Right ventricle myocardium inferior (tissue), 1 donor: Measurements from ENCODE around the gene CA12. TPM values are rescaled to one million over a fixed set of nuclear protein-coding genes. Genes with fewer than 3 reads are reported as not detected.

Experiments
- ATAC-seq: fragments of 200-7000 bp; cut with Tn5 transposase; one replicate; pipeline ENCODE4 v1.9.1; 2020; ENCODE audit warnings: mild to moderate bottlenecking, moderate library complexity
- DNase-seq: peaks from one replicate; pipeline ENCODE4 v3.0.0; 2021; ENCODE audit errors: missing footprints
- intact Hi-C: fragments of 100-400 bp; cut with DNase I; formaldehyde crosslinking; loops from one replicate; pipeline ENCODE4 v1.11.0; 2022
- total RNA-seq: library from RNA; stranded (reverse); fragmentation: NEBNext Ultra II Directional; extraction: Animal tissue kit (Norgen Biotek cat#: 25700); gene quantifications from one replicate; pipeline ENCODE4 v1.2.1, GENCODE V29; 2021
- donor health status: DM: no; HTN: yes; CAD: no; lungs with severe emphysema.

CA12 gene
- total RNA-seq, 1 donor from 2014 or later, result 0.65 TPM

DNA sequence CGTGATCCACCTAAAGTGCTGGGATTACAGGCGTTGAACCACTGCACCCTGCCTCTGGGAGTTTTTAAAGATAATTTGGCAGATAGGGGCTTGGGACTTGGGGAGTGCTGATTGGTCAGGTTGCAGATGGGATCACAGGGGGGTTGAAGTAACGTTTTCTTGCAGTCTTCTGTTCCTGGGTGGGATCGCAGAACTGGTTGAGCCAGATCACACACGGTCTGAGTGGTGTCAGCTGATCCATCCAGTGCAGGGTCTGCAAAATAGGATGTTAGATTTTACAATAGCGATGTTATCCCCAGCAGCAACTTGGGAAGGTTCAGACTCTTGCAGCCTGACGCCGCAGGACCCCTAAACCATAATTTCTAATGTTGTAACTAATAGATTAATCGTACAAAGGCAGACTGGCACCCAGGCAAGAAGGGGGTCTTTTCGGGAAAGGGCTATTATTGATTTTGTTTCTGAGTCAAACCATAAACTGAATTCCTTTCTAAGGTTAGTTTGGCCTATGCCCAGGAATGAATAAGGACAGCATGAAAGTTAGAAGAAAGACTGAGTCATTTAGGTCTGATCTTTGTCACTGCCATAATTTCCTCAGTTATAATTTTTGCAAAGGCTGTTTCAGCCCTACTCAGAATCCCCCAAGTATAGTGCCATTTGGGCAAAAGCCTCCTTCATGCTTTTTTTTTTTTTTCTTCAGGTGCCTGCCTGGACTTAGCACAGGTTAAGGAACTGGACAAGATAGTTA, 1.5 kb upstream of the CA12 start:
- DNase-seq (no peak), ATAC-seq (no peak)
- intact Hi-C loops, result no loop called here

DNA sequence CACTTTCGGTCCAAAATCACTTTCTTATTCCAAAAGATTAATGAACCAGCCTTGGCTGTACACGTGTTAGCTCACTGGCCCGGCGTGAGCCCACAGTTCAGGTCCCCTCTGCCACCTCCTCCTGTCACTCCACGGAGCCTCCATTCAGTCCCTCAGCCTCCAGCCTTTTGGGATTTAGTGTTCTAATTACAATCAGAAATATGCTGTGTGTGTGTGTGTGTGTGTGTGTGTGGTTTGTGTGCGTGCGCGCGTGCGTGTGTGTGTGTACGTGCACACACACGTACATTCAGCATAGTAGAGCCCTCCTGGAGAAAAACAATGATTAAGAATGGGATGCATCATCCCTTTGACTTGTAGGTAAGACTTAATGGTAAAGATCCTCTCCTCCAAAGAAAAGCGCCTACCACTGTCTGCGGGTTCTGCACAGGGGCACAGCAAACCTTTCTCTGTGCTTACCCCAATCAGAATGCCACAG, 801 bp downstream of the CA12 start:
- intact Hi-C loops, result no loop called here
- DNase-seq (no peak), ATAC-seq (no peak)

DNA sequence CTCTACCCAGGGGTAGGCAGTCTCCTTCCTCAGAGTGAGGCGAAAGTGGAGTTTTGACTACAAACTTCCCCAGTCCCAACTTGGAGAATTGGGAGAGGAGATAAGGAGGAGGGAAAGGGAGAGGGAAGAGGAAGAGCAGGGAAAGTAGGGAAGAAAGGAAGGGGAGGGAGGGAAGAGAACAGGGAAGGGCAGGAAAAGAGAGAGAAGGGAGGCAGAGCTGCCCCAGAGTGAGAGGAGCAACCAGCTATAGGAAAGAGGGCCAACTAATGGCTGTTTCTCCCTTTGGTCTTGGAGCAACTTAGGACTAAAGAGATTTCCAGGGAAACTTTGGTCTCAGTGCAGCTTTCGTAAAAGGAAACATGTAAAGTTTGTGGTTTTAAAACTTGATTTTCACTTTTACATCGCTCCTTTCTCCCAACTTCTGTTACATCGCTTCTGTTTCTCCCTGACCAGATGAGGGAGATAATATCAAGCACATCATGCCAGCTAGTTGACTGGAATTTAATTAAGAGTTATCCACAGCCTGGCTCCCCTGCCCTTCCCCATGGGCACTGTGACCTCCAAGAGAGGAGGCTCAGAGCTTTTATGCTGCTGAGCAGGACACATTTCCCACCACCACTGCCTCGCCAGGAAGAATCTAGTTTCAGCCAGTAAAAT, 1.4 kb downstream of the CA12 start:
- intact Hi-C loops, result no loop called here
- no peak for DNase-seq
- no peak for ATAC-seq

DNA sequence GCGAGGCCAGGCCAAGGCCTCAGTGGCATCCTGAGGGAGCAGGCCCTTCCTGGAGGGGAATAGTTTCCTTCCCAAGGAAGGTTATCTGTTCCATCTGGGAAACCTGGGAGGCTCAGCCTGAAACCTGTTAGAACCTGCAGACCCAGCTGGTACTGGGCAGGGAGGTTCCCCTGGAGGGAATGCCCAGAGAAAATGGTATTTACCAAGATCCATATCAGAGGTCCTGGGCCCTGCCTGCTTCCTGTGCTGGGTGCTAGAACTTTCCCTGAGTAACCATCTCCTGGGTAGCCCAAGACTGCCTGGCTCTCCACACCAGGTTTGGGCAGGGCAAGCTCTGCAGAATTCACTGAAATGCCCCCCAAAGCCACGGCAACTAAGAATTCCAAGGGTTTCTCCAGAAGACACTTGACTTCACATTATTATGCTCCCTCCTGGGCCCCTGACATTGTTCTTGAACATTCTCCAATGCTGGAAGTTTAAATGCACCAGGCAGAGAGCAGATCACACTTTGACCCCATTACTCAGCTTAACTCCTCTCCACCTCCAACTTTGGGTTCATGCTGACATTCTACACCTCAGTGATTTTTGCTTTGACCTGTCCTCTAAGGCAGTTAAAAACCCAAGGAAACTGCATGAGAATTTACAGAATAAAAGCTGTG, 2.0 kb downstream of the CA12 start:
- DNase-seq, result no peak
- intact Hi-C loops, result no loop called here

DNA sequence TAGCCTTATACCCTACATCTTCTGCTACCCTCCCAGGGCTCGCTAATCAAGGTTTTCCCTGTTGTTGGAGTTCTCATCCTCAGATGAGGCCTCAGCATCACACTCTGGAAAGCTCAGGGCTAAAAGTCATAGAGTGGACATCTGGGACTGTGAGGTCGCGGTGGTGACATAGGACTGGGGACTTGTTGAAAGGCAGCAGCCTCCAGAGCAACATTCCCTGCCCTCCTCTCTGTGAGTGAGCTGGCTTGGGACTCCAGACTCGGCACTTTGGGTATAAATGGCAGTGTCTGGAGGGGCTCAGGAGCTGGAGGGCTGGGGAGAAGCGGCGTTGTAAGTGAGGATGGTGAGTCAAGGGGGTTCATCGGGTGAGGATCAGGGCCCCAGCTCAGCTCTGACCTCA, 2.7 kb downstream of the CA12 start:
- intact Hi-C loops, result no loop called here
- ATAC-seq (no peak), DNase-seq (no peak)

More for the DNA sequence above, 2.0 kb downstream of the CA12 start:
- ATAC-seq, result no peak

DNA sequence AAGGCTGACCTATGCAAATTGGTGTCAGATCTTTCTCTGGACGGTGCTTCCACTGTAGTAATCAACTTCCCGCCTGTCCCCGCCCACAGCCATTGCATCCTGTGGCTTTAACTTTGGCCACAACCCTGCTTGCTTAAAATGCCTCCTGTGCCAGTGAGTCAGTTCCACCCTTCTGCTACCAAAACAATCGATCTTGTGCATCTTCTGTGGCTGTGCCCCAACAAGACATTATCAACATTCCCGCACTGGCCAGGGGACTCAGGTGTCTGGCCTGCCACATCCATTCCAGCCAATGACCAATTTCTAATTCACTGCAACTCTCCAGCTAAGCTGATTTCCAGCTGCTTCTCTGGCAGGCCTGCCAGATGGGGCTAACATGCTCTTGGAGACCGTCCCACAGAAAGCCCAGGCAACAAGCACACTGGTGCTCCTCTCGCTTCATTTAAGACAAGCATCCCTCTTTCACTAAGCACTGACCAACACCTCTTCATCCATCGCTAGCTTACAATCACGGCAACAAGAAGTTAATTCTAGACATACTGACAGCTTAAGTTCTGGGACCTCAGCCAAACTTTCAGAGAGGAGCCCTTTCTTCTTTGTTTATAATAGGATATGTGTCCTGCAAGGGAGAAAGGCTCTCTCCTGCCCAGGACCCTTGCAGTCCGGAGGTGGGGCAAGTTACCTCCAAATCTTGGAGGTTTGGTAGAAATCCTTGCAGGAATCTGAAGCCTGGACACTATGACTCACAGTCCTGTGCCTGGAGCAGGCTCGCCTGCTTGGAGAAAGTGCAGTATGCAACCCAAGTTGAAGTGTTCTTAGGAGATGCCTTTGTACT, 6.7 kb downstream of the CA12 start:
- peak; percentile 74 for DNase-seq
- peak; percentile 56 for ATAC-seq
- intact Hi-C loops, result no loop called here

DNA sequence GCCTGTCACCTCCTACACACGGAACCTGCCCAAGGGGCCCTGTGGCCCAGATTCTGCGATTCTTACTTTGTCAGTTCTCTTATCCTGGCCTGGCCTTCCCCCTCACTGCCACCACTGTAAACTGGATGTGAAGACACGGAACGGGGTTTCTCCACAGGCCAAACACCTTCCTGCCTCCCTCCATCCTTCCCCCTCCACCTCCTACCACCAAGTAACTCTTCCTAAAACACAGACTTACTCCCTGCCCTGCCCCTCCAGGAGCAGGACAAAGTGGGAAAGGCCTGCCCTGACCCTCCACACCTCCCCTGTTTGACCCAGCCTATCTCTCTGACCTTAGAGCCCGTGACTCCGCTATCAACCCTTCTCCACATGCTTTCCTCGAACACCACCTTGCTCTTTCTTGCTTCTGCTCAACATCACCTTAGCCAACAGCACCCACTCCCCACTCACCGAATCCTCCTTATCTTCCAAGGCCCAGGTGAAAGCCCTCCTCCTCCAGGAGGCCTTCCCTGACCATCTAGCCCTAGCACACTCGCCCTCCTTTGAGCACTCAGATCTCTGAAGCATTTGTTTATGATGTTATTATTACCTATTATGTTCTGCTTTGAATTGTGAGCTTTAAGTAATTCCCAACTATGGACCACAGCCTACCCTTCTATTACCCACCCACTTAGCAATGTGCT, 7.6 kb downstream of the CA12 start:
- DNase-seq (no peak), ATAC-seq (no peak)
- intact Hi-C loops, result no loop called here

DNA sequence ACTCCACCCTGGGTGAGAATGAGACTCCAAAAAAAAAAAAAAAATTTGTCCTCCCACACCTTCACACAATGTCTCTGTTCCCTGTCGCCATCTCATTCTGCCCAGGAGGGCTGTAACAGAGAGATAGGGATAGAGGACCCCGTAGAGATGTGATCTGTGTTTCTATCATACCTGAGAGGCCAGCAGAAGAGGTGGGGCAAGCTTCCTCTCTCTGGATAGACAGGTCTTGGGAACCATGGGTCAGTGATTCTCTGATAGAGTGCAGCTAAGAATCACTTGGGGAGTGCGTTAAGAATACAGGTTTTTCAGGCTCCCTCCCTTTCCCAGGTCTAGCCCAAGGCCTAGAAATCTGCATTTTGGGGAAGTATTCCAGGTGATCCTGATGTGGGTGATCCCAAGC, 8.3 kb downstream of the CA12 start:
- DNase-seq, result no peak

DNA sequence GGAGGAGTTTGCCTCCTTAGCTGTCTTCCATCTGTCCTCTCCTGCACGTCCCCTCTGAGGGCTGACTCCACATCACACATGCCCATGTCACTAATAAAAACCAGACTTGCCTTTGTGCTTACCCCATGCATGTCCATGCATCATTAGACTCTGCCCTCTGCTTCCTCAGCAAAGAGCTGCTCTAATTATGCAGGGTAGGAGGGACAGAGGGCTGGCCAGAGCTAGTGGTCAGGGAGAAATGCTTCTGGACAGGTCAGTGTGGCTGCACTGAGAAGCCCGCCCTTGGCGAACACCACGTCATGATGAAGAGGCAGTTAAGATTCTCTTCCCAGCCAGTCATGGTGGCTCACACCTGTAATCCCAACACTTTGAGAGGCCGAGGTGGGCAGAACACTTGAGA, 8.9 kb downstream of the CA12 start:
- intact Hi-C loops, result no loop called here
- no peak for DNase-seq
- ATAC-seq, result no peak

More for the DNA sequence above, 8.3 kb downstream of the CA12 start:
- intact Hi-C loops, result no loop called here
- ATAC-seq, result no peak

DNA sequence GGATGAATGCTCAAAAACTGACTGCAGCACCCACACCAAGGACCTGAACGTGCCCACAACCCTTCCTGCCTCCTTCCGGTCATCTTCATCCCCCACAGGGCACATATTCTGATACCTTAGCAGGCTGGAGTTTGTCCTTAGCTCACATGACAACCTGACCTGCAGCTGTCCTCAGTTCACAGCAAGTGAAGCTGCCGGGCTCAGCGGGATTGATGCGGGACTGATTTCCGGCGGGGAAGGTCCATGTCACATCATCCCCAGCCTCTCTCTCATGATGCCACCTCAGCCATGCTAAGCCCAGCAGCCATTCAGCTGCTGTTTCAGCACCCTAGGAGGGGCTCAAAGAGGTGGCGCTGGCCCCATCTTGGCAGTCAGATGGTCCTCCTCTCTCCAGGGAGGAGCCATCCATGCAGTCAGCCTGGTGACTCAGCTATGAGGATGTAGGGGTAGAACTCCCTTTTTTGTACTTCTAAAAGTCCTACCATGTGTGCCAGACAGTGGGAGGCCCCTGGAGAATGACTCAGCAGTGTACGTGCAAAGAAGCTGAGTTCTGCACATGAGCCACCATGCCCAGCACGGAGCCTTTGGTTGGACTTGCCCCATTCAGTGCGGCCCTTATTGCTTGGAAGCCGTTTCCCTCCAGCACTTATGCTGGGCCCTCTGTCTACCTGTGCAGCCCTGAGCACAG, 9.5 kb downstream of the CA12 start:
- ATAC-seq, result peak; percentile 39
- intact Hi-C loops, result no loop called here
- DNase-seq, result no peak

DNA sequence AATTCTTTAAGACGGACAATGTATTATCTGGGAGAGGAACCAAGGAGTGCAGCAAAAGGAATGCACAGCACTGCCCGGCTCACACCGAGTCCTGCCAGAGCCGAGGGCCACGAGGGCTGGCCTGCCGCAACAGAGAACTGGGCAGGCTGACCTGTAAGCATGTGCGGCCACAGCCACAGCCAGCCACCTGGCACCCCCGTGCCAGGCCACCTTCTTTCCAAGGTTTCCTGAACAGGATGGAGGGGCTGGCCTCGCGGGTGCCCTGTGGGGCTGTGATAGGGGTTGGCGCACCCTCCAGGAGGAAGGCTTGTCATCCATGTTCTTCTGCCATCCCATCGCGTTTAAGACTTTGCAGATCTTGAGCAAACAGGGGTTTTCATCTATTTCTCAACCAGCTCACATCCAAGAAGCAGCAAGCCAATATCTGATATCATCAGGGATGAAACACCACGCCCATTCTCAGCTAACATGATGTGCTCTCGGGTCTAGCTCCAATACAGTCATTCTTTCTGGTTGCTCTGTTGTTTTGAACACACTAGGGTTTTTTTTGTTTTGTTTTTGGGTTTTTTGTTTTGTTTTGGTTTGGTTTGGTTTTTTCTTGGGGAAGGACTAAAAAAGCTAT, 10.2 kb downstream of the CA12 start:
- intact Hi-C loops, result no loop called here
- DNase-seq (no peak), ATAC-seq (no peak)

DNA sequence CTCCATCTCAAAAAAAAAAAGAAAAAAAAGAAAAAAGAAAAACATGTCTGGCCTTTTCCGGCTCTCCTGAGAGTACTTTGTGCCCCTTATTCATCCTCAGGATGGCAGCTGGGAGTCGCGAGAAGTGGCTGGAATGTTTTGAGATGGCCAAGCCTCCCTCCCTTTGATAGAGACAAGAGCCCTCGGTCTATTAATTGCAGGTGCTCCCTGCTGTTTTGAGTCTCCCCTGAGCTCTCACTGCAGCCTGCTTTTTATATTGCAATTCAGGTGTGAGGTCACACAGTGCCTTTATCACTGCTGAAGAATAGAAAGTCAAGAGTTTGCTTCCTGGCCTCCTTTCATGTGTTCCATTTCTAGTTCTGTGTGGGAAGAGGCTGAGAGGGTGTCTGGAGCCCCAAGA, 10.9 kb downstream of the CA12 start:
- DNase-seq (no peak), ATAC-seq (no peak)
- intact Hi-C loops, result no loop called here

DNA sequence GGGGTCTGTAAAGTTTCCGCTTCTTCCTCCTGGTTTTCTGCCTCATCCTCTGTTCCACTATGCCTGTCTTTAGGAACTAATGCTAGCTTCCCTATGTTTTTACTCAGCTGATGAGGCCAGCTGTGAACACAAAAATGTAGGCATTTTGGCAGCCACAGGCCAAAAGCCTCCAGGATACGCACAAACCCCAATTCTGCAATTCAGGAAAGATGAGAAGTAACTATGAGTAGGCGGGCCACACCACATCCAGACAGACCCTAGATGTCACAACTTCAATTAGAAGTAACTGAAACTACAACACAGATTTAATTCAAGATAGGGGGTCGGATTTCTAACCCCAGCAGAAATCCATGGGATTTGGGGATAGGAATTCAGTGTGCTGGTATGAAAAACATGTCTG, 11.9 kb downstream of the CA12 start:
- no peak for DNase-seq
- ATAC-seq, result no peak
- intact Hi-C loops, result no loop called here

DNA sequence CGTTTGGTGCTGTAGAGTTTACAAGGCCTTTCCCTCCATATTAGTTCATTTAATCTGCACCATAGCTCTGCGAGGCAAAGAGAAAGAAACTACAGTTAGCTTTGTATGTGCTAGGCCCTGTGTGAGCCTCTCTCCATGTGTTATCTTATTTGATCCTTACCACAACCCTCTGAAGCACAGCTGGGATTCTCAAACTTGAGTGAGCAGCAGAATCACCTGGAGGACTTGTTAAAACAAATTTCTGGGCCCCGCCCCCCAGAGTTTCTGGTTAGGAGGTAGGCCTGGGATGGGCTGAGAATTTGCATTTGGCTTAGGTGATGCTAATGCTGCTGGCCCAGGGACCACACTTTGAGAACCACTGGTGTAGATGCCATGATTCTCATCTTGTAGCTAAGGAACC, 12.3 kb downstream of the CA12 start:
- no peak for ATAC-seq
- intact Hi-C loops, result no loop called here
- no peak for DNase-seq

DNA sequence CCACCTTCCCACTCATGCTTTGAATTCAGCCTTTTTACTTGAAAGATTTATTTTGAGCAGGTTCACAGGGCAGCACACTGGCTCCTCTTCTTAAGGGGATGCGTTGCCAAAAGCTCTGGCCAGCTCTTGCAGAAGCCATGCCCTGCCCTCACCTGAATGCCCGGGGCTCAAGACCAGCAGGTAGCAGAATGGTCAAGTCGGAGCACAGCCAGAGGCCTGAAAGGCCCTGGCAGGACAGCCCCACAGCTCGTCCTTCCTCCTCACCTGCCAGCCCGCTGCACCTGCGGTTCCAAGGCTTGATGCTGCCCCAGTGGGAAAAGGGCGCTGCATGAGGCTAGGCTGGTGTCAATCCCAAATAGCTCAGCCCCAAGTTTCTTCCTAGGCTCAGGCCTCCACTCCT, 13.1 kb downstream of the CA12 start:
- ATAC-seq (no peak), DNase-seq (no peak)
- intact Hi-C loops, result no loop called here

DNA sequence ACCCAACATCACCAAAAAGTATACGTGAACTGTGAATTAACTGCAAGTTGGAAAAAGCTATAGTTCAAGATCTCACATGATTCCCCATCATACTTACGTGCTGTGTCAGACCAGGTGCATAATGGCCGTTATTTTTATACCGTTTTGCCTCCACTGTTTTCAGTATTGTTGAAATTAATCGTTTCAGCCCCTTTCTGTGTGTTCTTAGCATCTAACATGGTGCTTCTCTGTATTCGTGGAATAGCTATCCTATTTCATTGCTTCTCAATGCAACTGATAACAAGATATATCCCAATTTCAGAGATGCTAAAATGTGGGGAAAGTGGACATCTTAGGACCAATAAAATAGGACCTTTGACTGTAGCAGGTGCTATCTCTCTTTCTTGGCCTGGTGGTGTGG, 13.7 kb downstream of the CA12 start:
- ATAC-seq, result no peak
- no peak for DNase-seq
- intact Hi-C loops, result no loop called here

DNA sequence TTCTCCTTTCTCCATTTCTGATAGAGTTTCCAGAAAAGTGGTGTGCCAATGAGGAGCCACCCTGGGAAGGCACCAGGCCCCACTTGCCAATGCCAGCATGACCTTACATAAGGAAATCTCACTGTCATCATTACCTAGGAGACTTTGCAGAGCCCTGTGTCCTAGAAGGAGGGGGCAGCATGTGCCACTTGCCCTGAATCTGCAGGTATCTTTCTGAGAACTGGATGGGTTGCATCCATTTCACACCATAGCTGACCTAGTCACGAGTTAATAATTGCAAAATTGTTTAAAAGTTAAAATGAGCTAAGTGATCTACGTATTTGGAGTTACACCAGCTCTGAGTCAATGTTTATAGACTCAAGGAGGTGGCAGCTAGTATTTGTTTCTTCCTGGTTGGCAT, 14.3 kb downstream of the CA12 start:
- DNase-seq (no peak), ATAC-seq (no peak)
- intact Hi-C loops, result no loop called here

DNA sequence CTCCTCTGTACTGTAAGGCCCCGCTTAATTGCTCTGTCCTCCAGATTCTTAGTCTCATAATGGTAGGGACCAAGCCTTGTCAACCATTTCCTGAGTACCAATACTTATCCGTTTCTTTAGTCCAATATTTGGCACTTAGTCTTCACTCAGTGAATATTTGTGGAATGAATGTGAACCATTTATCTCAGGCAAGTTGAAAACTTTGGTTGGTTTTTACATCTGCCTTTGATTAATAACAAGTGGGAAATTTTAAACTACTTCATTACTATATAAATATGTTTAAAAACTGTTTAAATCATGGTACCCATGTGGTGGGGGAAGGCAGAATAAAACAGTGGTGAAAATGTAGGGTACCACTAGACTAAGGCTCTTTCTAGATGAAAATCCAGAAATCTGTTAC, 15.2 kb downstream of the CA12 start:
- ATAC-seq (no peak), DNase-seq (no peak)
- intact Hi-C loops, result no loop called here
